HEK293 (cell line): ENCODE results near the gene HINT2.

Source experiments
- CTCF ChIA-PET: fragments of 350-600 bp; formaldehyde crosslinking; extraction: SDS; loops from one replicate; lab custom pipeline; 2021; ENCODE audit warnings: antibody characterized with exemption; lab: Yijun Ruan, JAX
- POLR2A ChIA-PET: fragments of 300-600 bp; formaldehyde crosslinking; extraction: SDS; loops from one replicate; lab custom pipeline; 2020; ENCODE audit warnings: antibody characterized with exemption, inconsistent platforms; lab: Yijun Ruan, JAX
- H3K27ac ChIP-seq: fragments of 200-500 bp; sonication (Bioruptor generic); 2 replicates; pipeline ENCODE4 v1.5.1; 2014; ENCODE audit warnings: low read depth, low read length, control low read depth, inconsistent platforms; ENCODE audit errors: extremely low read depth
- H3K36me3 ChIP-seq, 2 experiments: fragments of 200-500 bp in 1 of 2; sonication (Bioruptor generic) in 1 of 2; 1 replicate in 1 of 2; 2 replicates in 1 of 2; pipeline ENCODE4 v1.5.1; 2014 to 2017; ENCODE audit warnings: inconsistent platforms in 2 of 2, low read length in 2 of 2; ENCODE audit not compliant: control insufficient read depth in 2 of 2, insufficient read depth in 1 of 2
- H3K4me1 ChIP-seq: fragments of 200-500 bp; sonication (Bioruptor generic); 2 replicates; pipeline ENCODE4 v1.5.1; 2014; ENCODE audit warnings: mild to moderate bottlenecking, low read length, inconsistent platforms; ENCODE audit not compliant: control insufficient read depth, insufficient read depth
- H3K4me3 ChIP-seq: 2 replicates; pipeline ENCODE4 v1.5.1; 2011; ENCODE audit warnings: low read depth, mild to moderate bottlenecking, control low read depth, low read length, moderate library complexity
- H3K9me3 ChIP-seq: fragments of 200-500 bp; sonication (Bioruptor generic); 2 replicates; pipeline ENCODE4 v1.5.1; 2014; ENCODE audit warnings: low read depth, low read length, inconsistent platforms; ENCODE audit not compliant: control insufficient read depth, insufficient read depth
- KLF1 ChIP-seq: fragments of 450-650 bp; formaldehyde crosslinking; IDR thresholded peaks from 2 replicates; pipeline ENCODE4 v1.5.1; 2016; ENCODE audit warnings: missing biosample characterization, missing genetic modification characterization
- SP2 ChIP-seq: fragments of 450-650 bp; formaldehyde crosslinking; IDR thresholded peaks from 2 replicates; pipeline ENCODE4 v1.5.1; 2016; ENCODE audit warnings: missing biosample characterization, missing genetic modification characterization
- ZBTB21 ChIP-seq: fragments of 450-650 bp; formaldehyde crosslinking; IDR thresholded peaks from 2 replicates; pipeline ENCODE4 v1.5.1; 2017; ENCODE audit warnings: missing biosample characterization, missing genetic modification characterization
- ZFP37 ChIP-seq: fragments of 450-650 bp; formaldehyde crosslinking; IDR thresholded peaks from 2 replicates; pipeline ENCODE4 v1.5.1; 2016; ENCODE audit warnings: missing biosample characterization, missing genetic modification characterization
- ZFP41 ChIP-seq: fragments of 450-650 bp; formaldehyde crosslinking; IDR thresholded peaks from 2 replicates; pipeline ENCODE4 v1.5.1; 2016; ENCODE audit warnings: missing biosample characterization, missing genetic modification characterization, borderline replicate concordance
- ZFP69B ChIP-seq: fragments of 450-650 bp; formaldehyde crosslinking; IDR thresholded peaks from 2 replicates; pipeline ENCODE4 v1.5.1; 2016; ENCODE audit warnings: missing biosample characterization, missing genetic modification characterization
- ZNF10 ChIP-seq: fragments of 450-650 bp; formaldehyde crosslinking; IDR thresholded peaks from 2 replicates; pipeline ENCODE4 v1.5.1; 2017; ENCODE audit warnings: missing biosample characterization, missing genetic modification characterization
- ZNF146 ChIP-seq: fragments of 450-650 bp; formaldehyde crosslinking; IDR thresholded peaks from 2 replicates; pipeline ENCODE4 v1.5.1; 2016; ENCODE audit warnings: missing biosample characterization, missing genetic modification characterization
- ZNF202 ChIP-seq: fragments of 450-650 bp; formaldehyde crosslinking; IDR thresholded peaks from 2 replicates; pipeline ENCODE4 v1.5.1; 2016; ENCODE audit warnings: missing biosample characterization, missing genetic modification characterization, borderline replicate concordance
- ZNF48 ChIP-seq: fragments of 450-650 bp; formaldehyde crosslinking; IDR thresholded peaks from 2 replicates; pipeline ENCODE4 v1.5.1; 2016; ENCODE audit warnings: missing biosample characterization, missing genetic modification characterization
- ZNF510 ChIP-seq: fragments of 450-650 bp; formaldehyde crosslinking; IDR thresholded peaks from 2 replicates; pipeline ENCODE4 v1.5.1; 2018; ENCODE audit warnings: mild to moderate bottlenecking, missing genetic modification characterization, missing biosample characterization; ENCODE audit not compliant: insufficient replicate concordance
- ZNF571 ChIP-seq: fragments of 450-650 bp; formaldehyde crosslinking; IDR thresholded peaks from 2 replicates; pipeline ENCODE4 v1.5.0; 2017; ENCODE audit warnings: missing biosample characterization, missing genetic modification characterization
- ZNF660 ChIP-seq: fragments of 450-650 bp; IDR thresholded peaks from 2 replicates; pipeline ENCODE4 v1.5.1; 2018; ENCODE audit warnings: missing biosample characterization, mild to moderate bottlenecking, missing genetic modification characterization
- ZXDB ChIP-seq: fragments of 450-650 bp; formaldehyde crosslinking; IDR thresholded peaks from 2 replicates; pipeline ENCODE4 v1.5.1; 2016; ENCODE audit warnings: missing biosample characterization, missing genetic modification characterization
- TF ChIP-seq, protein P1 (sequence below): fragments of 450-650 bp; formaldehyde crosslinking; IDR thresholded peaks from 2 replicates; pipeline ENCODE4 v1.5.1; 2016; ENCODE audit warnings: missing biosample characterization, missing genetic modification characterization
- TF ChIP-seq, protein P2 (sequence below): fragments of 450-650 bp; formaldehyde crosslinking; IDR thresholded peaks from 2 replicates; pipeline ENCODE4 v1.5.1; 2016; ENCODE audit warnings: missing biosample characterization, missing genetic modification characterization, borderline replicate concordance
- TF ChIP-seq, protein P3 (sequence below): fragments of 450-650 bp; formaldehyde crosslinking; IDR thresholded peaks from 2 replicates; pipeline ENCODE4 v1.5.1; 2016; ENCODE audit warnings: missing biosample characterization, missing genetic modification characterization, borderline replicate concordance
- TF ChIP-seq, protein P4 (sequence below): fragments of 450-650 bp; formaldehyde crosslinking; IDR thresholded peaks from 2 replicates; pipeline ENCODE4 v1.5.1; 2016; ENCODE audit warnings: missing biosample characterization, missing genetic modification characterization

HINT2 gene

DNA sequence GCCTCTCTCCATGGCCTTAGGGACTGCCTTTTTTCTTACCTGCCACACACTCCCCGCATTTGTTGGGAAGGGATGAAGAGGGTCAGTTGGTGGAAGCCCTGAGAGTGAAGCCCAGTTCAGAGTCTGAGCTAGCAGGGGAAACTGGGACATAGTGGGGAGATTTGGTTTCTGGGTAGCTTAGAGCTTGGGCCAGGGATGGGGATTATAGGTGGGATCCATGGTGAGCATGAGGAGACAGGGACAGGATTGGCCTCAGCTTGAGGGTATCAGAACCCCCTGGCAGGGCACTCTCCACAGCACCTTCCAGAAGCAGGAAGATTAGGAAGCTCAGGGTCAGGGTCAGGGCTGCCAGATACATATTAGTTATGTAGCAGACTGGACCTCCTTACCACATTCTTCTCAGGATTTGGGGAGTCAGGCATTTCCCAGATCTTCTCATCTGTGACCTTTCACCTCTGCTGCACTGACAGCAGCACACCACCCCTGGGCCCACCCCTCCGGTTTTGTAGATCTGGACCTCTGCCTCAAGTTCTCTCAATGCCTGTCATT is 37.5 kb upstream of the HINT2 start (continued):
- TF ChIP-seq, protein P1, sequence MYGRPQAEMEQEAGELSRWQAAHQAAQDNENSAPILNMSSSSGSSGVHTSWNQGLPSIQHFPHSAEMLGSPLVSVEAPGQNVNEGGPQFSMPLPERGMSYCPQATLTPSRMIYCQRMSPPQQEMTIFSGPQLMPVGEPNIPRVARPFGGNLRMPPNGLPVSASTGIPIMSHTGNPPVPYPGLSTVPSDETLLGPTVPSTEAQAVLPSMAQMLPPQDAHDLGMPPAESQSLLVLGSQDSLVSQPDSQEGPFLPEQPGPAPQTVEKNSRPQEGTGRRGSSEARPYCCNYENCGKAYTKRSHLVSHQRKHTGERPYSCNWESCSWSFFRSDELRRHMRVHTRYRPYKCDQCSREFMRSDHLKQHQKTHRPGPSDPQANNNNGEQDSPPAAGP (tag by site-specific recombination): no peak
- TF ChIP-seq, protein P2, sequence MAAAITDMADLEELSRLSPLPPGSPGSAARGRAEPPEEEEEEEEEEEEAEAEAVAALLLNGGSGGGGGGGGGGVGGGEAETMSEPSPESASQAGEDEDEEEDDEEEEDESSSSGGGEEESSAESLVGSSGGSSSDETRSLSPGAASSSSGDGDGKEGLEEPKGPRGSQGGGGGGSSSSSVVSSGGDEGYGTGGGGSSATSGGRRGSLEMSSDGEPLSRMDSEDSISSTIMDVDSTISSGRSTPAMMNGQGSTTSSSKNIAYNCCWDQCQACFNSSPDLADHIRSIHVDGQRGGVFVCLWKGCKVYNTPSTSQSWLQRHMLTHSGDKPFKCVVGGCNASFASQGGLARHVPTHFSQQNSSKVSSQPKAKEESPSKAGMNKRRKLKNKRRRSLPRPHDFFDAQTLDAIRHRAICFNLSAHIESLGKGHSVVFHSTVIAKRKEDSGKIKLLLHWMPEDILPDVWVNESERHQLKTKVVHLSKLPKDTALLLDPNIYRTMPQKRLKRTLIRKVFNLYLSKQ: no peak
- TF ChIP-seq ZNF10: no peak
- no peak for TF ChIP-seq ZFP41 (tag by site-specific recombination)
- TF ChIP-seq, protein P3, sequence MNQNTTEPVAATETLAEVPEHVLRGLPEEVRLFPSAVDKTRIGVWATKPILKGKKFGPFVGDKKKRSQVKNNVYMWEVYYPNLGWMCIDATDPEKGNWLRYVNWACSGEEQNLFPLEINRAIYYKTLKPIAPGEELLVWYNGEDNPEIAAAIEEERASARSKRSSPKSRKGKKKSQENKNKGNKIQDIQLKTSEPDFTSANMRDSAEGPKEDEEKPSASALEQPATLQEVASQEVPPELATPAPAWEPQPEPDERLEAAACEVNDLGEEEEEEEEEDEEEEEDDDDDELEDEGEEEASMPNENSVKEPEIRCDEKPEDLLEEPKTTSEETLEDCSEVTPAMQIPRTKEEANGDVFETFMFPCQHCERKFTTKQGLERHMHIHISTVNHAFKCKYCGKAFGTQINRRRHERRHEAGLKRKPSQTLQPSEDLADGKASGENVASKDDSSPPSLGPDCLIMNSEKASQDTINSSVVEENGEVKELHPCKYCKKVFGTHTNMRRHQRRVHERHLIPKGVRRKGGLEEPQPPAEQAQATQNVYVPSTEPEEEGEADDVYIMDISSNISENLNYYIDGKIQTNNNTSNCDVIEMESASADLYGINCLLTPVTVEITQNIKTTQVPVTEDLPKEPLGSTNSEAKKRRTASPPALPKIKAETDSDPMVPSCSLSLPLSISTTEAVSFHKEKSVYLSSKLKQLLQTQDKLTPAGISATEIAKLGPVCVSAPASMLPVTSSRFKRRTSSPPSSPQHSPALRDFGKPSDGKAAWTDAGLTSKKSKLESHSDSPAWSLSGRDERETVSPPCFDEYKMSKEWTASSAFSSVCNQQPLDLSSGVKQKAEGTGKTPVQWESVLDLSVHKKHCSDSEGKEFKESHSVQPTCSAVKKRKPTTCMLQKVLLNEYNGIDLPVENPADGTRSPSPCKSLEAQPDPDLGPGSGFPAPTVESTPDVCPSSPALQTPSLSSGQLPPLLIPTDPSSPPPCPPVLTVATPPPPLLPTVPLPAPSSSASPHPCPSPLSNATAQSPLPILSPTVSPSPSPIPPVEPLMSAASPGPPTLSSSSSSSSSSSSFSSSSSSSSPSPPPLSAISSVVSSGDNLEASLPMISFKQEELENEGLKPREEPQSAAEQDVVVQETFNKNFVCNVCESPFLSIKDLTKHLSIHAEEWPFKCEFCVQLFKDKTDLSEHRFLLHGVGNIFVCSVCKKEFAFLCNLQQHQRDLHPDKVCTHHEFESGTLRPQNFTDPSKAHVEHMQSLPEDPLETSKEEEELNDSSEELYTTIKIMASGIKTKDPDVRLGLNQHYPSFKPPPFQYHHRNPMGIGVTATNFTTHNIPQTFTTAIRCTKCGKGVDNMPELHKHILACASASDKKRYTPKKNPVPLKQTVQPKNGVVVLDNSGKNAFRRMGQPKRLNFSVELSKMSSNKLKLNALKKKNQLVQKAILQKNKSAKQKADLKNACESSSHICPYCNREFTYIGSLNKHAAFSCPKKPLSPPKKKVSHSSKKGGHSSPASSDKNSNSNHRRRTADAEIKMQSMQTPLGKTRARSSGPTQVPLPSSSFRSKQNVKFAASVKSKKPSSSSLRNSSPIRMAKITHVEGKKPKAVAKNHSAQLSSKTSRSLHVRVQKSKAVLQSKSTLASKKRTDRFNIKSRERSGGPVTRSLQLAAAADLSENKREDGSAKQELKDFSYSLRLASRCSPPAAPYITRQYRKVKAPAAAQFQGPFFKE (tag by site-specific recombination): no peak
- TF ChIP-seq, all 188 proteins: peak for 0

DNA sequence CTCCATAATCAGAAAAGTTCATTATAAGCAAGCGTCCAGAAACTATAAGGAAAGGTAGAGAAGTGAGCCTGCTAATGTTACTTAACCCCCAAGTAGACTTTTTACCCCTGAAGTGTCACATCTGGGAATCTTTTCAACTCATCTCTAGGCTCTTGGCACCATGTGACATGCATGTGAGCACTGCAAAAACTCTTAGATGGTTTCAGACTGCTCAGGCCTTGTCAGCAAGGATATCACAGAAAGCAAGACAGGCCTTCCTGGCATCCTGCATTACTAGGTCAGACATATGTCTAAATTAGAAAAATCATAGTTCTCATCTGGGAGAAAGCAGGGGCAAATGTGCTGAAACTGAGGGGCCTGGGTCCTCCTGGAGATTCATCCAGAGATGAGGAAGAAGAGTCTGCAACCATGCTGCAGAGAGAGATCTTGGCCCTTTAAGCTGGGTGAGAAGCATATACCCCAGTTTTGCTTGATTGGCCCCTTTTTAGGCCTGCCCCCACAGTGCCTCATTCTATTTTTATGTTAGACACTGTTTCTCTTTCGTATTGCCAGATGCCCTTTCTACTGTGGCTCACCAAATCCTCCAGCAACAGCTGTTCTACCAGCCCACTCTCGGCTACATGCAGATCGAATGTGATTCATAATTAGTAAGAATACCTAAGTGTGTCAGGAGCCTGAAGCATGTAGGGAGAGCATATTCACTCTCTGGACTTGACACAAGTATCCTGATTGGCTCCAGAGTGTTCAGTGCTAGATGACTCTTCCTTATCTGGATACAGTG is 33.1 kb upstream of the HINT2 start:
- CTCF ChIA-PET: interaction anchor here (0.7 to 1.6 kb wide), 3 partner anchors 34 to 55 kb away, joined by 3 to 4 read pairs (median 3); no protein-coding TSS in a partner anchor
- H3K4me1 ChIP-seq: no peaks in the 10 kb centered on the region
- POLR2A ChIA-PET: interaction anchor here (0.6 kb wide), 1 partner anchor 49 kb away, joined by 3 read pairs; no protein-coding TSS in a partner anchor

More for the DNA sequence above, 33.1 kb upstream of the HINT2 start:
- Histone ChIP-seq H3K9me3 (no peaks in the 10 kb centered on the region), H3K4me3 (no peak overlapping the region), H3K27ac (no peak overlapping the region), H3K36me3 (peaks cover 0 to 27% of the 10 kb centered on the region in 2 experiments; a peak in 1 of 3 replicates)
- no peak for TF ChIP-seq ZNF660 (tag by site-specific recombination)
- TF ChIP-seq ZFP69B: no peak
- no peak for TF ChIP-seq ZNF202 (tag by site-specific recombination)
- TF ChIP-seq, protein P4, sequence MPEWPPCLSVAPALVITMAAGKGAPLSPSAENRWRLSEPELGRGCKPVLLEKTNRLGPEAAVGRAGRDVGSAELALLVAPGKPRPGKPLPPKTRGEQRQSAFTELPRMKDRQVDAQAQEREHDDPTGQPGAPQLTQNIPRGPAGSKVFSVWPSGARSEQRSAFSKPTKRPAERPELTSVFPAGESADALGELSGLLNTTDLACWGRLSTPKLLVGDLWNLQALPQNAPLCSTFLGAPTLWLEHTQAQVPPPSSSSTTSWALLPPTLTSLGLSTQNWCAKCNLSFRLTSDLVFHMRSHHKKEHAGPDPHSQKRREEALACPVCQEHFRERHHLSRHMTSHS (tag by site-specific recombination): no peak
- no peak for TF ChIP-seq KLF1 (tag by site-specific recombination)
- TF ChIP-seq ZFP37 (tag by site-specific recombination): no peak
- no peak for TF ChIP-seq ZNF146 (tag by site-specific recombination)
- TF ChIP-seq ZNF571 (tag by site-specific recombination): no peak
- TF ChIP-seq ZBTB21: no peak
- no peak for TF ChIP-seq SP2
- no peak for TF ChIP-seq ZNF510 (tag by site-specific recombination)
- no peak for TF ChIP-seq ZXDB (tag by site-specific recombination)
- TF ChIP-seq ZNF48 (tag by site-specific recombination): no peak
